Keratinocyte (primary cell): ENCODE data around the gene ANKRD31. TPM values are rescaled to one million over a fixed set of nuclear protein-coding genes. Genes with fewer than 3 reads are reported as not detected.

ENCODE experiments used
- DNase-seq: peaks from one replicate; pipeline ENCODE4 v3.0.0-alpha.2; 2011; ENCODE audit warnings: low read depth, missing footprints, low spot score
- FAIRE-seq: peaks from 2 replicates; lab custom pipeline; 2011; peaks lifted over from hg19 to GRCh38; lab: Jason Lieb, UNC
- H2AFZ ChIP-seq: 2 replicates; pipeline ENCODE4 v1.6.0; 2012; ENCODE audit warnings: low read length, control low read depth, inconsistent platforms; ENCODE audit not compliant: control insufficient read depth
- H3K27ac ChIP-seq: 2 replicates; pipeline ENCODE4 v1.5.1; 2011; ENCODE audit warnings: low read length; ENCODE audit not compliant: control insufficient read depth, insufficient read depth
- H3K27me3 ChIP-seq: 3 replicates; pipeline ENCODE4 v1.6.0; 2011; ENCODE audit warnings: low read length; ENCODE audit not compliant: control insufficient read depth, insufficient read depth; ENCODE audit errors: extremely low read depth
- H3K36me3 ChIP-seq, 2 experiments: 2 replicates in 1 of 2; 3 replicates in 1 of 2; pipeline ENCODE4 v1.5.1; 2011; ENCODE audit warnings: low read length in 2 of 2, mild to moderate bottlenecking in 1 of 2; ENCODE audit not compliant: control insufficient read depth in 2 of 2, insufficient read depth in 2 of 2; ENCODE audit errors: extremely low read depth in 1 of 2
- H3K4me1 ChIP-seq: 3 replicates; pipeline ENCODE4 v1.5.1; 2011; ENCODE audit warnings: low read length; ENCODE audit not compliant: control insufficient read depth, insufficient read depth; ENCODE audit errors: extremely low read depth
- H3K4me2 ChIP-seq: 3 replicates; pipeline ENCODE4 v1.6.0; 2011; ENCODE audit warnings: low read depth, low read length; ENCODE audit not compliant: control insufficient read depth, insufficient read depth; ENCODE audit errors: extremely low read depth
- H3K4me3 ChIP-seq, 3 experiments: fragments of 200-600 bp in 1 of 3; sonication (generic) in 1 of 3; 2 replicates in 2 of 3; 3 replicates in 1 of 3; pipeline ENCODE4 v1.5.1; 2011 to 2016; ENCODE audit warnings: low read length in 3 of 3, mild to moderate bottlenecking in 3 of 3, control low read depth in 2 of 3, inconsistent platforms in 1 of 3, low read depth in 1 of 3, mixed read lengths in 1 of 3, mixed run types in 1 of 3, moderate library complexity in 1 of 3; ENCODE audit not compliant: control insufficient read depth in 2 of 3, insufficient read depth in 2 of 3; ENCODE audit errors: extremely low read depth in 1 of 3
- H3K79me2 ChIP-seq: 2 replicates; pipeline ENCODE4 v1.6.0; 2012; ENCODE audit warnings: low read length; ENCODE audit not compliant: control insufficient read depth, insufficient read depth
- H3K9ac ChIP-seq: 3 replicates; pipeline ENCODE4 v1.6.0; 2011; ENCODE audit warnings: low read length; ENCODE audit not compliant: control insufficient read depth, insufficient read depth; ENCODE audit errors: extremely low read depth
- H3K9me1 ChIP-seq: 3 replicates; pipeline ENCODE4 v1.6.0; 2011; ENCODE audit warnings: low read length; ENCODE audit not compliant: control insufficient read depth, insufficient read depth; ENCODE audit errors: extremely low read depth
- H3K9me3 ChIP-seq: 2 replicates; pipeline ENCODE4 v1.5.1; 2012; ENCODE audit warnings: low read depth, low read length; ENCODE audit not compliant: control insufficient read depth
- H4K20me1 ChIP-seq: 3 replicates; pipeline ENCODE4 v1.6.0; 2011; ENCODE audit warnings: low read length; ENCODE audit not compliant: control insufficient read depth, insufficient read depth; ENCODE audit errors: extremely low read depth
- EZH2 ChIP-seq: IDR thresholded peaks from one replicate; pipeline ENCODE4 v1.6.1; 2012; ENCODE audit warnings: inconsistent platforms, mild to moderate bottlenecking, low read length, moderate library complexity
- dilution Hi-C: fragments of 300-500 bp; cut with MboI; formaldehyde crosslinking; loops from one replicate; pipeline ENCODE4 v1.7.0; 2020; ENCODE audit warnings: low sequenced_read_pairs; ENCODE audit not compliant: extremely low pct_ligation_motif_present
- polyA plus RNA-seq, 5 experiments: library from polyadenylated mRNA; depleted of rRNA in 3 of 5; stranded (reverse) in 3 of 5; stranded (forward) in 1 of 5; unstranded in 1 of 5; fragments of >200 nt; gene quantifications; 1 replicate in 1 of 5; 2 replicates in 3 of 5; 3 replicates in 1 of 5; pipeline versions ENCODE4 v1.2.1 to v1.2.3, GENCODE V29; 2011 to 2012; ENCODE audit warnings: missing spikeins in 2 of 5, low read depth in 1 of 5, low replicate concordance in 1 of 5
- TF ChIP-seq, protein P1 (sequence below), 3 experiments: IDR thresholded peaks in 1 of 3; conservative IDR thresholded peaks in 1 of 3; optimal IDR thresholded peaks in 1 of 3; 2 replicates in 2 of 3; 3 replicates in 1 of 3; pipeline versions ENCODE3 to v1.5.1; 2011; ENCODE audit warnings: low read length in 3 of 3, mild to moderate bottlenecking in 3 of 3, moderate library complexity in 2 of 3, control low read depth in 1 of 3, inconsistent platforms in 1 of 3; ENCODE audit not compliant: insufficient read depth in 2 of 3; ENCODE audit errors: extremely low read depth in 1 of 3

Gene ANKRD31
- polyA plus RNA-seq, 1 donor (not counting 4 experiments of a cell fraction or from before 2014, with no cell fraction given), result 0.18 TPM

GRCh38 chr5:75243510-75243909 is 6.8 kb upstream of the ANKRD31 start:
- TF ChIP-seq, protein P1, sequence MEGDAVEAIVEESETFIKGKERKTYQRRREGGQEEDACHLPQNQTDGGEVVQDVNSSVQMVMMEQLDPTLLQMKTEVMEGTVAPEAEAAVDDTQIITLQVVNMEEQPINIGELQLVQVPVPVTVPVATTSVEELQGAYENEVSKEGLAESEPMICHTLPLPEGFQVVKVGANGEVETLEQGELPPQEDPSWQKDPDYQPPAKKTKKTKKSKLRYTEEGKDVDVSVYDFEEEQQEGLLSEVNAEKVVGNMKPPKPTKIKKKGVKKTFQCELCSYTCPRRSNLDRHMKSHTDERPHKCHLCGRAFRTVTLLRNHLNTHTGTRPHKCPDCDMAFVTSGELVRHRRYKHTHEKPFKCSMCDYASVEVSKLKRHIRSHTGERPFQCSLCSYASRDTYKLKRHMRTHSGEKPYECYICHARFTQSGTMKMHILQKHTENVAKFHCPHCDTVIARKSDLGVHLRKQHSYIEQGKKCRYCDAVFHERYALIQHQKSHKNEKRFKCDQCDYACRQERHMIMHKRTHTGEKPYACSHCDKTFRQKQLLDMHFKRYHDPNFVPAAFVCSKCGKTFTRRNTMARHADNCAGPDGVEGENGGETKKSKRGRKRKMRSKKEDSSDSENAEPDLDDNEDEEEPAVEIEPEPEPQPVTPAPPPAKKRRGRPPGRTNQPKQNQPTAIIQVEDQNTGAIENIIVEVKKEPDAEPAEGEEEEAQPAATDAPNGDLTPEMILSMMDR (optimal IDR thresholded peaks at IDR 0.05 in 1 of 3, IDR thresholded peaks at IDR 0.05 in 1 of 3, conservative IDR thresholded peaks at IDR 0.05 in 1 of 3; ENCODE audit: extremely low read depth in 1 of 3, insufficient read depth in 2 of 3, low read length in 3 of 3), result no peak
- TF ChIP-seq EZH2, result no peak
- H3K9ac ChIP-seq, result no peak overlapping the region
- DNase-seq (no peak), FAIRE-seq (no peak)
- H3K9me1 ChIP-seq, result no peaks in the 10 kb centered on the region
- no peaks in the 10 kb centered on the region for H3K36me3 ChIP-seq
- no peaks in the 10 kb centered on the region for H3K9me3 ChIP-seq
- peak overlapping the region; percentile 81 for H3K4me2 ChIP-seq
- dilution Hi-C loops, result no loop called here
- H4K20me1 ChIP-seq, result no peaks in the 10 kb centered on the region
- no peaks in the 10 kb centered on the region for H3K79me2 ChIP-seq
- H3K27ac ChIP-seq, result peak overlapping the region; percentile 23
- H3K4me1 ChIP-seq, result peaks cover 32% of the 10 kb centered on the region
- H3K4me3 ChIP-seq, result no peak overlapping the region
- no peak overlapping the region for H2AFZ ChIP-seq
- no peaks in the 10 kb centered on the region for H3K27me3 ChIP-seq

DNA sequence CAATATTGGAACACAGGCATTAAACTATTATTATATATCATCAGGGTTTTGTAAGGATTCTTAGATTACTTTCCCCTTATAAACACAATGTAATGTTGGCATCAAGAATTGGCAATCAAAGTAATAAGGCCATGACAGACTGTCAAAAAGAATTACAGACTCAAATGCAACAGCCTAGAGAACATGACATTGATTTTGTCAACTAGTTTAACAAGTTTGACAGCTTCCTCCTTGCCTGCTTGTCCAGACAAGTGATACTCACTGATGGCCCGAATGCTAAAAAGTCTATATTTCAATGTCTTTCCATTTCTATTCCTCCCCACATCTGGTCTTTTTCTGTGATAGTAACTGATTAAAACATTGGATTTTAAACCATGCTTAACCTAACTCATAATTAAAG is 6.4 kb upstream of the ANKRD31 start:
- DNase-seq (no peak), FAIRE-seq (peak; percentile 81)
- Histone ChIP-seq H3K4me1 (peaks cover 32% of the 10 kb centered on the region), H3K9me1 (no peaks in the 10 kb centered on the region), H3K27me3 (no peaks in the 10 kb centered on the region), H2AFZ (no peak overlapping the region), H3K27ac (peak overlapping the region; percentile 23), H3K9ac (no peak overlapping the region), H3K79me2 (no peaks in the 10 kb centered on the region), H3K36me3 (no peaks in the 10 kb centered on the region), H3K4me2 (peak overlapping the region; percentile 81), H3K4me3 (no peak overlapping the region), H3K9me3 (no peaks in the 10 kb centered on the region), H4K20me1 (no peaks in the 10 kb centered on the region)
- dilution Hi-C loops, result no loop called here
- TF ChIP-seq, protein P1 (optimal IDR thresholded peaks at IDR 0.05 in 1 of 3, IDR thresholded peaks at IDR 0.05 in 1 of 3, conservative IDR thresholded peaks at IDR 0.05 in 1 of 3; ENCODE audit: extremely low read depth in 1 of 3, insufficient read depth in 2 of 3, low read length in 3 of 3), result no peak
- TF ChIP-seq EZH2, result no peak
